Dermis microvascular lymphatic vessel endothelial cell (primary cell): ENCODE results near the gene AKAP13. TPM values are rescaled to one million over a fixed set of nuclear protein-coding genes. Genes with fewer than 3 reads are reported as not detected.
A peak's percentile ranks its signal among the peaks of the same experiment; 100 is the strongest.

ENCODE experiments used
- DNase-seq, 2 donors: peaks; one replicate each; pipeline versions ENCODE4 v3.0.0 to v3.0.0-alpha.2; 2010; ENCODE audit warnings: low read depth in 2 of 2
- total RNA-seq: library from RNA; depleted of rRNA; stranded (reverse); fragments of >200 nt; gene quantifications from 2 replicates; pipeline ENCODE4 v1.2.1, GENCODE V29; 2014

Gene AKAP13
- total RNA-seq, 1 donor from 2014 or later = 54.7 TPM

DNA sequence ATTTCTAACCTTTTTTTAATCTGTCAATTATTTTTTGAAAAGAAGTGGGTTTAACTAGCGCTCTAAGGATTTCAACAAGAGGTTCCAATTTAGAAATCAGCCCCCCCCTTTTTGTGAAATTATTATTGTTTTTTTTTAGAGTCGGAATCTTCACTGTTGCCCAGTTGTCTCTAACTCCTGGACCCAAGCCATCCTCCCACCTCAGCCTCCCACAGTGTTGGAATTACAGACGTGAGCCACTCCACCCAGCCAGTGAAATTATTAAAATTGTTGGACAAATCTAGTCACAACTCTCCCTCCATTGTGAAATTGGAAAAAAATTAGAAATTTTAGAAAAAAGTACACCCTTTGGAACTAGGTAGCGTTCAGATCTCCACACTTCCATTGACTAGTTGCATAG, 2.5 kb downstream of the AKAP13 start:
- no peak for DNase-seq

- no peak for DNase-seq
Observed at GRCh38 chr15:85383470-85384148, 3.2 kb downstream of the AKAP13 start.

- DNase-seq = no peak
Observed at GRCh38 chr15:85386261-85386660, 5.9 kb downstream of the AKAP13 start.

GRCh38 chr15:85388566-85389305, 8.3 kb downstream of the AKAP13 start:
- no peak for DNase-seq

GRCh38 chr15:85389306-85389650, 8.9 kb downstream of the AKAP13 start:
- no peak for DNase-seq

DNA sequence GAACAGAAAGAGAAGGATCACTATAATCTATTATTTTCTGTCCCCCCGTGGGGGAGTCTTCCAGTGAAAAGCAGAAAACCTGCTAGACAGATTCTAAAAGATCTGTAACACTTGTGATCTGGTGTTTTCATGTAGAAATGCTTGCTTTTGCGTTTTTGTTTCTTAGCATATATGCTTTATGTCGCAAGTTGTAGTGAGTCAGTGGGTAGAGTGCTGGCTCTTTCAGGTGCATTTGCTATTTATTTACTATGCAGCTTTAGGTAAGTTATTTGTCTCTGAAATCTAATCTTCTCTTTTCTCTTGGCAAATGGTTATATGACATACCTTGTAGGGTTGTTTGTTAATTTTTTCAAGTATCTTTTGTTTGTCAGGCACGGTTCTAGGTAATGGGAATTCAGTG, 9.4 kb downstream of the AKAP13 start:
- DNase-seq = no peak

DNA sequence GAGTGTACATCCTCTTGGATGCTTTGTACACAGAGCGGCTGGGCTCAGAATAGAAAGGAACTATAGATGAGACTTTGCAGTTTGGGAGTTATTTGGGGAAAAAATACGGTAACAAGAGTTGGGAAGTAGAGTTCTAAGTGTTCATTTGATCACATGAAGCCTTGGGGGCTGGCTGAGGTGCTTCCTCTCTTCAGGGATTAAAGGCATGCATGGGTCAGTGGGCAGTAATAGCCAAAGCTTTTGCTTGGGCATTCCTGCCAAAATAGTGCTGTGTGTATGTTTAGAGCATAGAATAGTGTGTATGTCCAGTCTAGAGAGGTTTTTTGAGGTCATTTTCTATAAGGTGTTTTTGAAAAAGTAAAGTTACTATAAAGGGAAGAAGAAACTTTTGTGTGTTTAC, 12.8 kb downstream of the AKAP13 start:
- DNase-seq = no peak

DNA sequence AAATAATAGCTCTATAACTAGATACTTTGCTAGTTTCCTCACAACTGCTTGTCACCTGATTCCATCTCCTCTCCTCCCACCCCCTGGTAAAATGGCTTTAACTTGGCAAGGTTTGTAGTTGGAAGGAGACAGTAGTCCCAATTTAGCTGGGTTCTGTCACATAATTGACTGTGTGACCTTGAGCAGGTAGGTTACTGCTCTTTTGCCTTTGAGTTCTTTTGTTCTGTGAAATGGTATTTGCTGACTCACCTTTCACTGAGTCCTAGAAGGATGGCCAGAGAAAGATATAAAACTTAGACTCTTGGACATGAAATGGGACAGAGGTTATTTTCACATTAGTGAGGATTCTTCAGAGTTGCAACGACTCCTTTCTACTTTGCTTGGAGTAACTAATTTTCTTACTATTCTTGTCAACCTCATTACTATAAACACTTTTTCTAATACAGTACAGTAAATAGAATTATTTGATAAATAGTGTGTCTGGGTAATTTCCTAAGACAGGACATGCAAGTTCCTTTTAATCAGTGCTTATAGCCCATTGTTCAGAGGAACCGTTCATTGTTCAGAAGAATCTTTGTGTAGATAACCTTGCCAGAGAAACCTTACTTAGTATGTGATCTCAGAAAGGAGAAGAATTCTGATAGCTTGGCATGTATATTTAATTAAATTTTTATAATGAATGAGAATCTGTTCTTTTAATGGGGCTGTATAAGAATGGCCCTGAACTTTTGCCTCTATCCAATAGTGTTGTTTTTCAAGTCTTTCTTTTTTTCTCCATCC, 14.3 kb downstream of the AKAP13 start:
- peak in 1 of 2 donors; percentile 54 for DNase-seq

- no peak for DNase-seq
Observed at GRCh38 chr15:85396554-85396953, 16.2 kb downstream of the AKAP13 start.

DNA sequence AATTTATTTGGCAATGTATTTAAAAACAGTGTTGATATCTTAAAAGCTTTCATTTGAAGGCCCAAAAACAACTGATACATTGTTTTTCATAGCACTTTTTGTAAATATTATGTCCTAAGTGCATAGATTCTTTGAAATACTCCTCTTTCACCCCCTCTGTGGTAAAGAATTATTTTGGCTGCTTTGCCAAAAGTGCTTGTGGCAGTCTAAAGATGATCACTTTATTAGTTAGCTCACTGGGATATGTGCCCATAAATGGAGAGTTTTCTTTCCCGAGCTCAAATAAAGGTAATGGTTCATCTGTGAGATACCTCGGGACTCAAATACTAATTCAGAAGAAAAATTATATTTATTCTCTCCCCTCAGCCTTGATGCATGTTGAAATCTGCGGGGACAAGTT, 16.7 kb downstream of the AKAP13 start:
- DNase-seq = no peak

DNA sequence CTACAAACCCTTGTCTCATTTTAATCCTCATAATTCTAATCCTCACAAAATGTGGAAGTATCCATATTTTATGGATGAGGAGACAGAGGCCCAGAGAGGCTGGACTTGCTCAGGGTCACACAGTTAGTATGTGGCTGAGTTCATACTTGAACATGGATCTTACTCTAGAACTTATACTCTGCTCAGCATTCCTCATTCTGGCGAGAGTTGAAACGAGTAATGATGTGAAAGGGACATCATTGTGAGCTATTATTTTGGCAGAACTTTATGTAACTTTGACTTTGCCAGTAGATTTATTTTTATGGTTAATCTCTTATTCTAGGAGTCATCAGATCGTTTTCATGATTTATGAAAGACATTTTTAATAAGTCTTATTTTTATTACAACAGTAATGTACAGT, 17.5 kb downstream of the AKAP13 start:
- no peak for DNase-seq

- DNase-seq = no peak
Observed at GRCh38 chr15:85398822-85399221, 18.4 kb downstream of the AKAP13 start.

DNA sequence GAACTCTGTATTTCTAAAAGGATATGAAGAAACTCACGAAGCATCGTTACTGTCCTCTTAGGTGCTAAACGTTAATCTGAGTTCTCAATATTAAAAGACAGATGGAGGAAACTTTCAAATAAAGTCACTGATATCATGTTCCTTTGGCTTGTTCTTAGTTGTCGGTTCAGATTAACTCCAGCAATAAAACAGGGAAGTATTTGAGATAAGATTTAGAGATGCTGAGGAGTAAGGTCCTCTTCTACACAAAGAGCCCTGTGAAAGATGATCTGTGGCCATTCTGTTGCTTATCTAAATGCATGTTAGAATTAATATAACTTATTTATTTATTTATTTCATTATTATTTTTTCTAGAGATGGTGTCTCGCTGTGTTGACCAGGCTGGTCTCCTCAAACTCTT, 19.2 kb downstream of the AKAP13 start:
- no peak for DNase-seq

DNA sequence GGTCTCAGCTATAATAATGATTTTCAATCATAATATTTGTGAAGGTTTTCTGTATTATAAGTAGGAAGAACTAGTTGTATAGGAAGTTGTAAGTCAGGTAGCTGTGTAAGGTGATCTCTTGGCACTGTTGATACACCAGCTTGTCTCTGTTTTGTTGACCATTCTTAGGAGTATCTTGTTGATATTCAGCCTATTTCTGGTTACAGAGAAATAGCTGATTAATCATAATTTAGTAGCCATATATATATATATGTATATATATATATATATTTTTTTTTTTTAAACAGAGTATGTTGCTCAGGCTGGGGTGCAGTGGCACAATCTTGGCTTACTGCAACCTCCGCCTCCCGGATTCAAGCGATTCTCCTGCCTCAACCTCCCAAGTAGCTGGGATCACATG, 20.2 kb downstream of the AKAP13 start:
- DNase-seq = no peak

DNA sequence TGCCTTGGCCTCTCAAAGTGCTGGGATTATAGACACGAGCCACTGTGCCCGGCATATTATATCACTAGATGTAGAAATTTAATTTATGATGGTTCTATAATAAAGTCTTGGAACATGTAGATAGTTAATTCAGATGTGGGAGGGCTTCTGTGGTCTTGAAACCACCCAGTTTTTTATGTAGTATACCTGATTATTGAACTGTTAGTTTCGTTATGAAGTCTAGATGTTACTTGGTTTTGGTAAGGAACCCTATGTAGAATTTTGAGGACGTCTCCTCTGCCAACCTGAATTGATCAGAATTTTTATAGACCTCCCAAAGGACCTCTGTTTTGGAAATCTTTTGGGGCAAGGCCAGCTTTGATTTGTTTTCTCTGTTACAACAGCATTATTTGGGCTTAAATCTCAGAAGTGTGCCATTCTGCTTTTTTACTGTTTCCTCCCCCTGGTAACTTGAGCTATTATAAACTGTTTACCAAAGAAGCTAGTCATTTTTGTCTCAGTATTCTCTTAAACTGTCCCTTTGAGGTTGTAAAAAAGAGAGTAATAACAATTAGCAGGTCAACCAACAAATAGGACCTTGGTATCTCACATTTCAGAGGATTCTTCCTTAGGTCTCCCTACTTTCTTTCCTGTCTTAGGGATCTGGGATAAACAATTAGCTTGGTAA, 20.8 kb downstream of the AKAP13 start:
- no peak for DNase-seq

- peak in 1 of 2 donors; percentile 34 for DNase-seq
Observed at GRCh38 chr15:85402195-85402881, 21.9 kb downstream of the AKAP13 start.

DNA sequence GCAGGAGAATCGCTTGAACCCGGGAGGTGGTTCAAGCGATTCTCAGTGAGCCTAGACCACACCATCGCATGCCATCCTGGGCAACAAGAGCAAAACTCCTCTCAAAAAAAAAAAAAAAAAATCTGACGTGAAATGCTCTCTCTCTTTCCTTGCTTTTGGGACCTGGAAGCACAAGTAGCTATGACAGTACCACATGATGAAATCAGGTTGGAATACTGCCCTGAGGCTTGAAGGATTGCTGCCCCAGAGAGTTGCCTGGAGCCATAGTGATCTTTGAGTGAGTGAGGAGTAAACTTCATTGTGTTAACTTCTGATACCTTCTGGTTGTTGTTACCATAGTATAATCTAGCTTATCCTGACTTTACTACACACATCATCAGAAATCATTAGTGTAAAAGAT, 23.3 kb downstream of the AKAP13 start:
- no peak for DNase-seq

DNA sequence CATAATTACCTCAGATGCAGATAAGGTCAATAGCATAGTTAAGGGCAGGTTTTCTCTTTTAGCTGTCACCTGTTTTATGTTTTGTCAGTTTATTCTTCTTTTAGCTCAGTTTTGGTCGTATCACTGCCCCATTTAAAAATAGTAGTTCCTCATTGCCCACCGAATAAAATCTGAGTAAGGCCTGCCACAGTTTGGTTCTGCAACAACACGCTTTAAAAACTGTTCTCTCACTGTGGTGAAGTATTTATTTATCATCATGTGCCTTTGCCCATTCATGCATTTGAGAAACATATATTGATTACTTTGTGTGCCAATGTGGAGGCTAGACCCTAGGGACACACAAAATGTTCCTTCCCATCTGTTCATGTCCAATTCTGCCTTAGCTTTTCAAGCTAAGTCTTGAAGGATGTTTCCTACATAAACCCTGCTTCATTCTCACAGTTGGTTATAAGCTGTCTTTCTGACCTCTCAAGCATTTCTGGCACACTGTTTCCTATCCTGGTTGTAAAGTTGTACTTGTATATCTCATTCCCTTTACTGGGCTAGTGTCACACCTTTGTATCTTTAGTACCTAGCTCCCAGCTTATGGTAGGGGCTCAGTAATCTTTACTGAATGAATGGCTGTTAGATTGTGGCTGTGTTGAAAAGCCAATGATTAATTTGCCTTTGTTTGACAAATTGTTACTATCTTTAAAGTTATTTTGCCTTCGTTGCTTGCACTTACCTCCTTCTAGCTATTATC, 23.9 kb downstream of the AKAP13 start:
- no peak for DNase-seq

DNA sequence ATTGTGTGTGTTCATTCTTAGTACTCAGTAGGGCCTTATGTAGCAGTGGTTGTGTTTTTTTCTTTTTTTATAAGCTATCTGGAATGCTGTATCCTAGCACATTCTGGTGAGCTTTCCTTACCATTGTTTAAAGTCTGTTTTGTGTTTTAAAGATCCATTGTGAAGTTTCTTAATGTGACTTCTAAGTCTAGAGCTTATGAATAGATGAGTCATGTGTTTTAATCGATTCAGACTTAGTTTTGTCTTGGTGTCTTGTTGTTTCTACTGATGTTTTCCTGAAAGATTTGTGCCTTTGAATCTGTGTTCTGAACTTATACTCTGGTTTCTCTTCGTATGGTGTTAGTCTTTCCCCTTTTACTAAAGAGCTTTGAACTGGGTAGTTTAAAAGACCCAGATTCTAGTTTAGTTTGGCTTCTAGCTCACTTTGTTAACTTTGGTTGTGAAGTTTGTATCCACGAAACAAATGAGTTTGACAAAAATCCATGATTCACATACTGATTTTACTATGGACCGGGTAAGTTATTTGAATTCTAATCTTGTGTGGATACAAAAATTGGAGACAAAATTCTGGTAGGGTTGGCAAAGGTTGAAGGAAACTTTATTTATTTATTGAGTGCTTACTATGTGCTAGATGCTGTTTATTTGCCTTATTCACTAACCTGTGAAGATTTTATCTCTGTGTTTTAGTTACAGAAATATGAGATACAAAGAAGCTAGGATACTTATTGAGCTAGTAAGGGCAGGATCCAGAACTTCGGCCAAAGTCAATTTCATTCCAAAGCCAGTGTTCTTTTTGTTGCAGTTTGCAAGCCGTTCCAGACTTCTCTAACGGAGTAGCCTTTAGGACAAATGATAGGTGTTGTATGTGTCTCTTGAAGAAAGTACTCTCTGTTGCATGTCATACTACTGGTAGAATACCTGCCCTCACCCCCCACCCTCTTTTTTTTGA, 24.8 kb downstream of the AKAP13 start:
- peak in 1 of 2 donors; percentile 85 for DNase-seq

GRCh38 chr15:85406916-85407315, 26.5 kb downstream of the AKAP13 start:
- no peak for DNase-seq
